ENCODE data around the gene RBKS. TPM values are rescaled to one million over a fixed set of nuclear protein-coding genes. Genes with fewer than 3 reads are reported as not detected.

Gene RBKS
- total RNA-seq, 4 donors from 2014 or later = 1.5 to 15.2 (median 15.1) TPM; not detected in 1

DNA sequence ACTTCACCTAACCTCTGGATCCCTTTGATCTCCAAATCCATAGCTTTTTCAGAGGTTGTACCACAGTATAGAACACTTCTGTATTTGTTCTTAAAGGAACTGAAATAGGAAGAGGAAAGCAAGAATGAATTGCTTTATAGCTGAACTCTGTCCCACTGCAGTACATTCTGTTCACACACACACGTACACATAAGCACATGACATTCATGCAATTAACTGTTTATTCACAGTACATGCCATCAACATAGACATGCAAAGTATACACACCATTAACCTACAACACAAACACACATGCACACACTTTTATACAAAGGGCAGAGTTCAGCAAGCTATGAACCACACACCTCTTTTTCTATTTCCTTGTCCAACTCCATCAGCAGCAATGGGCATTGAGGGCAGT is 75.4 kb downstream of the RBKS start:
- Histone ChIP-seq H3K4me1 (peaks cover 0 to 5% (median 0%) of the 10 kb centered on the region in 4 donors), H3K4me3 (no peak overlapping the region), H3K9me3 (no peaks in the 10 kb centered on the region), H3K27me3 (no peaks in the 10 kb centered on the region), H3K36me3 (no peaks in the 10 kb centered on the region), H3K27ac (no peak overlapping the region)
- intact Hi-C loops (cut with DNase I; ENCODE audit: low total_unique reads) = no loop called here
- DNase-seq = no peak
- WGBS, 2 donors (ENCODE audit: low coverage in 1 of 2) = 33 to 45% methylated on average over 1 of the region's 1 CpG
- in situ Hi-C loops (cut with MboI; ENCODE audit: low pct_ligation_motif_present in 1 of 4, low pct_unique_long_range_greater_than_20kb in 1 of 4, low sequenced_read_pairs in 3 of 4) = no loop called here
- TF ChIP-seq POLR2AphosphoS5 (IDR thresholded peaks at IDR 0.05) (no peak), EP300 (IDR thresholded peaks at IDR 0.05; ENCODE audit: low read depth) (no peak), POLR2A (IDR thresholded peaks at IDR 0.05) (no peak)
- TF ChIP-seq, protein P1, sequence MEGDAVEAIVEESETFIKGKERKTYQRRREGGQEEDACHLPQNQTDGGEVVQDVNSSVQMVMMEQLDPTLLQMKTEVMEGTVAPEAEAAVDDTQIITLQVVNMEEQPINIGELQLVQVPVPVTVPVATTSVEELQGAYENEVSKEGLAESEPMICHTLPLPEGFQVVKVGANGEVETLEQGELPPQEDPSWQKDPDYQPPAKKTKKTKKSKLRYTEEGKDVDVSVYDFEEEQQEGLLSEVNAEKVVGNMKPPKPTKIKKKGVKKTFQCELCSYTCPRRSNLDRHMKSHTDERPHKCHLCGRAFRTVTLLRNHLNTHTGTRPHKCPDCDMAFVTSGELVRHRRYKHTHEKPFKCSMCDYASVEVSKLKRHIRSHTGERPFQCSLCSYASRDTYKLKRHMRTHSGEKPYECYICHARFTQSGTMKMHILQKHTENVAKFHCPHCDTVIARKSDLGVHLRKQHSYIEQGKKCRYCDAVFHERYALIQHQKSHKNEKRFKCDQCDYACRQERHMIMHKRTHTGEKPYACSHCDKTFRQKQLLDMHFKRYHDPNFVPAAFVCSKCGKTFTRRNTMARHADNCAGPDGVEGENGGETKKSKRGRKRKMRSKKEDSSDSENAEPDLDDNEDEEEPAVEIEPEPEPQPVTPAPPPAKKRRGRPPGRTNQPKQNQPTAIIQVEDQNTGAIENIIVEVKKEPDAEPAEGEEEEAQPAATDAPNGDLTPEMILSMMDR (IDR thresholded peaks at IDR 0.05) = no peak

DNA sequence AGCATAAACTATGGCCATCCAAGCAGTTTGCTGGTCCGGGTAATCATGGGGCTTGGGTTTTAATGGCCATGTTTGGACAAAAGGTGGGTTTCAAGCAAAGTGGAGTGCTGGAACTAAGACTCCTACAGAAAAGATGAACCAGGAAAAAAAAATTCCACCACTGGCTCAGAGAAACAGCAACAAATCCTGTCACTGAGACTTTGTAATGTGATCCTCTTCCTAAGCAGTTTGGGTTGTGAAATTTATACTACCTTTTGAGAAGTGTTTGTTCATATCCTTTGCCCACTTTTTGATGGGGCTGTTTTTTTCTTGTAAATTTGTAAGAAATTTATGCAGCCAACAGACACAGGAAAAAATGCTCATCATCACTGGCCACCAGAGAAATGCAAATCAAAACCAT is 78.4 kb downstream of the RBKS start:
- WGBS, 2 donors (ENCODE audit: low coverage in 1 of 2) = 100% methylated on average over 1 of the region's 1 CpG
- Histone ChIP-seq H3K27ac (no peak overlapping the region), H3K9me3 (no peaks in the 10 kb centered on the region), H3K27me3 (no peaks in the 10 kb centered on the region), H3K36me3 (no peaks in the 10 kb centered on the region), H3K4me1 (peaks cover 0 to 5% (median 0%) of the 10 kb centered on the region in 4 donors), H3K4me3 (no peak overlapping the region)
- DNase-seq = no peak
- intact Hi-C loops (cut with DNase I; ENCODE audit: low total_unique reads) = no loop called here
- in situ Hi-C loops (cut with MboI; ENCODE audit: low pct_ligation_motif_present in 1 of 4, low pct_unique_long_range_greater_than_20kb in 1 of 4, low sequenced_read_pairs in 3 of 4) = no loop called here
- TF ChIP-seq, protein P1 (IDR thresholded peaks at IDR 0.05) = no peak
- TF ChIP-seq POLR2AphosphoS5 (IDR thresholded peaks at IDR 0.05) (no peak), EP300 (IDR thresholded peaks at IDR 0.05; ENCODE audit: low read depth) (no peak), POLR2A (IDR thresholded peaks at IDR 0.05) (no peak)

DNA sequence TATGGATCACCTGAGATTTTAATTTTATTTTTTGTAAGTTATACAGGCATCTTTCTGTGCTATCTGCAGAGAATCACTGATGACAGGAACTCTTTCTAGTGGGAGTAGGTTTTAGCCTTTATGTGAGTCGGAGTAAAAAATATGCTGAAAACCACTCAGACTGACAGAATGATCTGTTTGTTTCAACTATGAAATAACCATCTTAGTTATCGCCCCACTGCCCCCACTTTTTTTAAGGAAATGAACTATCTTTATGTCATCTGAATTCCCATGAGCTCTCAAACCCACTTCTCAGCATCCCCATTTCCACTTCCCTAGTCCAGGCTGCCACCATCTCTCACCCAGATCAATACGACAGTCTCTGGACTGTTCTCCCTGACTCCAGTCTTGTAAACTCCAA is 79.7 kb downstream of the RBKS start:
- H3K27ac ChIP-seq = peak overlapping the region in 1 of 4 donors; percentile 12
- no peaks in the 10 kb centered on the region for H3K36me3 ChIP-seq
- TF ChIP-seq POLR2AphosphoS5 (IDR thresholded peaks at IDR 0.05) (no peak), POLR2A (IDR thresholded peaks at IDR 0.05) (no peak)
- TF ChIP-seq, protein P1 (IDR thresholded peaks at IDR 0.05) = no peak
- 86 to 89% methylated on average over 3 of the region's 3 CpGs for WGBS, 2 donors (ENCODE audit: low coverage in 1 of 2)
- peaks cover 0 to 5% (median 0%) of the 10 kb centered on the region in 4 donors for H3K4me1 ChIP-seq
- no peaks in the 10 kb centered on the region for H3K9me3 ChIP-seq
- DNase-seq = no peak
- H3K27me3 ChIP-seq = no peaks in the 10 kb centered on the region
- in situ Hi-C loops (cut with MboI; ENCODE audit: low pct_ligation_motif_present in 1 of 4, low pct_unique_long_range_greater_than_20kb in 1 of 4, low sequenced_read_pairs in 3 of 4) (no loop called here), intact Hi-C loops (cut with DNase I; ENCODE audit: low total_unique reads) (no loop called here)
- H3K4me3 ChIP-seq = no peak overlapping the region

DNA sequence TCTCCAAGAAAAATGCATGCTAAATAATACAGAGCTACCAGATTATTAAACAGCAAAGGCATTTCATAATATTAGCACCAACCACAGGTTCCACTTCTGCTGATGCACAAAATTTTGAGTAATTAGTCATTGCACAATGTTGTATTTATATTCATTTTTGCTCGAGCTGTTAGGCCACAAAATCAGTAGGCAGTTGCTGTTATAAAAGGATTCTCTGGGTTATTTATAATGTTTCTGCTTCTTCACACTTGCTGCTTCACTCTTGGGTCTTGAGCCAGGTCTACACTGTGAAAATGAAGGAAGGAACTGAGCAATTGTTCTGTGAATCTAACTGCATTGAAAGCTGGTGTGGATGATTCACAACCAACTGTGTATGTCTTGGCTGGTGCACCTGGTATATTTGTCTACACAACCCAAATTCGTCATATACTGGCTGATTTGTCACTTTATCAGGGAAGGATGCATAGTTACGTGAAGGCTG is 80.4 kb downstream of the RBKS start:
- Histone ChIP-seq H3K4me3 (no peak overlapping the region), H3K4me1 (no peaks in the 10 kb centered on the region), H3K27me3 (no peaks in the 10 kb centered on the region), H3K27ac (peak overlapping the region in 1 of 4 donors; percentile 12), H3K9me3 (no peaks in the 10 kb centered on the region), H3K36me3 (no peaks in the 10 kb centered on the region)
- in situ Hi-C loops (cut with MboI; ENCODE audit: low pct_ligation_motif_present in 1 of 4, low pct_unique_long_range_greater_than_20kb in 1 of 4, low sequenced_read_pairs in 3 of 4) = no loop called here
- TF ChIP-seq POLR2A (IDR thresholded peaks at IDR 0.05) = no peak
- TF ChIP-seq, protein P1 (IDR thresholded peaks at IDR 0.05) = no peak
- TF ChIP-seq POLR2AphosphoS5 (IDR thresholded peaks at IDR 0.05) = no peak
- no peak for TF ChIP-seq EP300 (IDR thresholded peaks at IDR 0.05; ENCODE audit: low read depth)
- intact Hi-C loops (cut with DNase I; ENCODE audit: low total_unique reads) = no loop called here
- WGBS, 2 donors (ENCODE audit: low coverage in 1 of 2) = 36 to 52% methylated on average over 2 to 3 of the region's 3 CpGs
- DNase-seq = no peak
